ENCODE data around the gene CIAO2A. TPM values are rescaled to one million over a fixed set of nuclear protein-coding genes. Genes with fewer than 3 reads are reported as not detected.
A peak's percentile ranks its signal among the peaks of the same experiment; 100 is the strongest.

CIAO2A gene
- total and polyA plus RNA-seq, 4 donors, result 124 to 404 (median 159) TPM

DNA sequence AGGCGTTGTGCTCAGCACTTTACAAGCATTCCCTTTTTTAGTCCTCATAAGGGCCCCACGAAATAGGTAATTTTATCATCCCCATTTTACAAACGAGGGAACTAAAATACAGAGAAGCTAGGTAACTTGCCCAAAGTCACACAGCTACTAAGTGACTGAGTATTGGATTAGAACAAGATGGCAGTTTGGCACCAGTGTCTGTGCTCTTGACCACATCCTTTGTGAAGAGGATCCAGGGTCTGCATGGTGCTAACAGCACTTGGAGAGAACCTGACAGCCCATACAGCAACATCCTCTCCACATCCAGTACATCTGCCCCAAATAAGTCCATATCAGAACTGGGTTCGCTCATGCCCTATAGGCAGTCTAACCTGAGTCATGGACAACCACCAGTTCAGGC is 25.5 kb downstream of the CIAO2A start:
- Histone ChIP-seq H3K4me3 (ENCODE audit: low read depth in 1 of 3, low read length in 3 of 3) (no peak overlapping the region), H3K9me3 (ENCODE audit: control insufficient read depth in 4 of 4, low read length in 3 of 4) (no peaks in the 10 kb centered on the region), H3K4me1 (ENCODE audit: control insufficient read depth in 4 of 4, insufficient read depth in 4 of 4, low read length in 3 of 4) (peaks cover 17 to 51% (median 42%) of the 10 kb centered on the region in 4 donors), H3K27me3 (ENCODE audit: control insufficient read depth in 4 of 4, insufficient read depth in 4 of 4, low read length in 3 of 4) (no peaks in the 10 kb centered on the region), H3K36me3 (ENCODE audit: control insufficient read depth in 4 of 4, insufficient read depth in 3 of 4, low read depth in 1 of 4, low read length in 3 of 4) (no peaks in the 10 kb centered on the region), H3K27ac (ENCODE audit: low read depth in 1 of 2, low read length in 2 of 2) (no peak overlapping the region), H3K9ac (ENCODE audit: low read depth in 1 of 2, low read length in 2 of 2) (no peak overlapping the region)
- WGBS, result 67% methylated on average over 4 of the region's 4 CpGs
- DNase-seq (ENCODE audit: low spot score), result no peak
- no peak for TF ChIP-seq RXRA (IDR thresholded peaks at IDR 0.05)
- TF ChIP-seq, protein P1, sequence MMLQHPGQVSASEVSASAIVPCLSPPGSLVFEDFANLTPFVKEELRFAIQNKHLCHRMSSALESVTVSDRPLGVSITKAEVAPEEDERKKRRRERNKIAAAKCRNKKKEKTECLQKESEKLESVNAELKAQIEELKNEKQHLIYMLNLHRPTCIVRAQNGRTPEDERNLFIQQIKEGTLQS (IDR thresholded peaks at IDR 0.05), result no peak
- TF ChIP-seq GABPA (IDR thresholded peaks at IDR 0.05 in 1 of 2, conservative IDR thresholded peaks at IDR 0.05 in 1 of 2), result no peak
- no peak for TF ChIP-seq NR2F2 (IDR thresholded peaks at IDR 0.05)
- no peak for TF ChIP-seq REST (IDR thresholded peaks at IDR 0.05)
- no peak for TF ChIP-seq YY1 (IDR thresholded peaks at IDR 0.05)
- TF ChIP-seq EGR1 (IDR thresholded peaks at IDR 0.05; ENCODE audit: low read depth in 2 of 2), result no peak
- no peak for TF ChIP-seq RAD21 (IDR thresholded peaks at IDR 0.05)
- TF ChIP-seq FOXA1 (IDR thresholded peaks at IDR 0.05), result no peak
- no peak for TF ChIP-seq JUND (IDR thresholded peaks at IDR 0.05)
- TF ChIP-seq, protein P2, sequence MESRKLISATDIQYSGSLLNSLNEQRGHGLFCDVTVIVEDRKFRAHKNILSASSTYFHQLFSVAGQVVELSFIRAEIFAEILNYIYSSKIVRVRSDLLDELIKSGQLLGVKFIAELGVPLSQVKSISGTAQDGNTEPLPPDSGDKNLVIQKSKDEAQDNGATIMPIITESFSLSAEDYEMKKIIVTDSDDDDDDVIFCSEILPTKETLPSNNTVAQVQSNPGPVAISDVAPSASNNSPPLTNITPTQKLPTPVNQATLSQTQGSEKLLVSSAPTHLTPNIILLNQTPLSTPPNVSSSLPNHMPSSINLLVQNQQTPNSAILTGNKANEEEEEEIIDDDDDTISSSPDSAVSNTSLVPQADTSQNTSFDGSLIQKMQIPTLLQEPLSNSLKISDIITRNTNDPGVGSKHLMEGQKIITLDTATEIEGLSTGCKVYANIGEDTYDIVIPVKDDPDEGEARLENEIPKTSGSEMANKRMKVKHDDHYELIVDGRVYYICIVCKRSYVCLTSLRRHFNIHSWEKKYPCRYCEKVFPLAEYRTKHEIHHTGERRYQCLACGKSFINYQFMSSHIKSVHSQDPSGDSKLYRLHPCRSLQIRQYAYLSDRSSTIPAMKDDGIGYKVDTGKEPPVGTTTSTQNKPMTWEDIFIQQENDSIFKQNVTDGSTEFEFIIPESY (IDR thresholded peaks at IDR 0.05), result no peak
- TF ChIP-seq HNF4A (conservative IDR thresholded peaks at IDR 0.05), result no peak
- TF ChIP-seq HNF4G (IDR thresholded peaks at IDR 0.05), result no peak
- TF ChIP-seq SP1 (IDR thresholded peaks at IDR 0.05), result no peak
- TF ChIP-seq, protein P3, sequence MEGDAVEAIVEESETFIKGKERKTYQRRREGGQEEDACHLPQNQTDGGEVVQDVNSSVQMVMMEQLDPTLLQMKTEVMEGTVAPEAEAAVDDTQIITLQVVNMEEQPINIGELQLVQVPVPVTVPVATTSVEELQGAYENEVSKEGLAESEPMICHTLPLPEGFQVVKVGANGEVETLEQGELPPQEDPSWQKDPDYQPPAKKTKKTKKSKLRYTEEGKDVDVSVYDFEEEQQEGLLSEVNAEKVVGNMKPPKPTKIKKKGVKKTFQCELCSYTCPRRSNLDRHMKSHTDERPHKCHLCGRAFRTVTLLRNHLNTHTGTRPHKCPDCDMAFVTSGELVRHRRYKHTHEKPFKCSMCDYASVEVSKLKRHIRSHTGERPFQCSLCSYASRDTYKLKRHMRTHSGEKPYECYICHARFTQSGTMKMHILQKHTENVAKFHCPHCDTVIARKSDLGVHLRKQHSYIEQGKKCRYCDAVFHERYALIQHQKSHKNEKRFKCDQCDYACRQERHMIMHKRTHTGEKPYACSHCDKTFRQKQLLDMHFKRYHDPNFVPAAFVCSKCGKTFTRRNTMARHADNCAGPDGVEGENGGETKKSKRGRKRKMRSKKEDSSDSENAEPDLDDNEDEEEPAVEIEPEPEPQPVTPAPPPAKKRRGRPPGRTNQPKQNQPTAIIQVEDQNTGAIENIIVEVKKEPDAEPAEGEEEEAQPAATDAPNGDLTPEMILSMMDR (IDR thresholded peaks at IDR 0.05; ENCODE audit: low read depth, low read length, missing input control), result no peak

DNA sequence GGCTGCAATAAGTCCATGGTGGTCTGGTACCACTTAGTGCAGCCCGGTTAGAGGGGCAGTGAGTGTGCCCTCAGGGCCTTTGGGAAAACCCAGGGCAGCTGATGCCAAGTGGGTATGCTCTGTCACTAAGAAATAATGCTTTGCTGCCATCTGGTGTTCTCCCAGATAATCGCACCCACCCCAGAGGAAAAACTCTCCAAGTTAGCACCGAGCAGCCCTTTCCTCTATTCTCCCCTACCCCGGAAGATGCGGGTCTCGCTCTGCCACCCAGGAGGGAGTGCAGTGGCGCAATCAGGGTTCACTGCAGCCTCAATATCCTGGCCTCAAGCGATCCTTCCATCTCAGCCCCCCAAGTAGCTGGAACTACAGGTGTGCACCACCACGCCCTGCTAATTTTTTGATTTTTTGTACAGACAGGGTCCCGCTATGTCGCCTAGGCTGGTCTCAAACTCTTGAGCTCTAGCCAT is 26.0 kb downstream of the CIAO2A start:
- Histone ChIP-seq H3K27me3 (ENCODE audit: control insufficient read depth in 4 of 4, insufficient read depth in 4 of 4, low read length in 3 of 4) (no peaks in the 10 kb centered on the region), H3K4me1 (ENCODE audit: control insufficient read depth in 4 of 4, insufficient read depth in 4 of 4, low read length in 3 of 4) (peaks cover 17 to 48% (median 41%) of the 10 kb centered on the region in 4 donors), H3K27ac (ENCODE audit: low read depth in 1 of 2, low read length in 2 of 2) (no peak overlapping the region), H3K9ac (ENCODE audit: low read depth in 1 of 2, low read length in 2 of 2) (no peak overlapping the region), H3K36me3 (ENCODE audit: control insufficient read depth in 4 of 4, insufficient read depth in 3 of 4, low read depth in 1 of 4, low read length in 3 of 4) (no peaks in the 10 kb centered on the region), H3K4me3 (ENCODE audit: low read depth in 1 of 3, low read length in 3 of 3) (no peak overlapping the region), H3K9me3 (ENCODE audit: control insufficient read depth in 4 of 4, low read length in 3 of 4) (no peaks in the 10 kb centered on the region)
- WGBS, result 21% methylated on average over 11 of the region's 11 CpGs
- TF ChIP-seq, protein P3 (IDR thresholded peaks at IDR 0.05; ENCODE audit: low read depth, low read length, missing input control), result peak; percentile 95
- TF ChIP-seq RXRA (IDR thresholded peaks at IDR 0.05), result peak in 1 of 2 donors; percentile 6
- peak; percentile 90 to 92 for TF ChIP-seq RAD21 (IDR thresholded peaks at IDR 0.05)
- TF ChIP-seq, protein P2 (IDR thresholded peaks at IDR 0.05), result no peak
- peak; percentile 77 for DNase-seq (ENCODE audit: low spot score)

Measured in liver (tissue), 9 donors.